Smooth muscle cell (in vitro differentiated cells): Measurements from ENCODE around the gene DSG4. TPM values are rescaled to one million over a fixed set of nuclear protein-coding genes. Genes with fewer than 3 reads are reported as not detected.
A peak's percentile ranks its signal among the peaks of the same experiment; 100 is the strongest.

Experiments
- DNase-seq: peaks from one replicate; lab custom pipeline; 2025; ENCODE audit not compliant: unreplicated experiment; lab: John Stamatoyannopoulos, UW
- H2AFZ ChIP-seq: fragments of 200-600 bp; sonication (generic); 2 replicates; pipeline ENCODE4 v1.6.0; 2016; ENCODE audit warnings: antibody characterized with exemption, low read depth, mild to moderate bottlenecking
- H3F3A ChIP-seq: fragments of 200-600 bp; sonication (generic); 2 replicates; pipeline ENCODE4 v1.6.0; 2017; ENCODE audit warnings: antibody characterized with exemption, low read depth
- H3K27ac ChIP-seq: fragments of 200-600 bp; sonication (generic); 2 replicates; pipeline ENCODE4 v1.5.1; 2016; ENCODE audit warnings: low read depth, mild to moderate bottlenecking
- H3K27me3 ChIP-seq: fragments of 200-600 bp; sonication (generic); 2 replicates; pipeline ENCODE4 v1.6.1; 2016; ENCODE audit warnings: low read depth, mild to moderate bottlenecking
- H3K36me3 ChIP-seq: fragments of 200-600 bp; sonication (generic); 2 replicates; pipeline ENCODE4 v1.5.1; 2016; ENCODE audit warnings: low read depth
- H3K4me1 ChIP-seq: fragments of 200-600 bp; sonication (generic); 2 replicates; pipeline ENCODE4 v1.5.1; 2016; ENCODE audit warnings: low read depth
- H3K4me2 ChIP-seq: fragments of 200-600 bp; sonication (generic); 2 replicates; pipeline ENCODE4 v1.6.0; 2016; ENCODE audit warnings: mild to moderate bottlenecking
- H3K4me3 ChIP-seq: fragments of 200-600 bp; sonication (generic); 2 replicates; pipeline ENCODE4 v1.5.1; 2016; ENCODE audit warnings: mild to moderate bottlenecking
- H3K79me2 ChIP-seq: fragments of 200-600 bp; sonication (generic); 2 replicates; pipeline ENCODE4 v1.6.0; 2016; ENCODE audit warnings: low read depth, mild to moderate bottlenecking
- H3K9ac ChIP-seq: fragments of 200-600 bp; sonication (generic); 2 replicates; pipeline ENCODE4 v1.6.0; 2016; ENCODE audit warnings: low read depth
- H3K9me3 ChIP-seq: fragments of 200-600 bp; sonication (generic); replicated peaks from 2 replicates; pipeline ENCODE4 v1.5.1; 2016; ENCODE audit warnings: low read depth
- H4K20me1 ChIP-seq: fragments of 200-600 bp; sonication (generic); 2 replicates; pipeline ENCODE4 v1.6.0; 2016; ENCODE audit warnings: low read depth
- WGBS: methylation state at CpG from one replicate; pipeline ENCODE4 v1.1.7; 2016; ENCODE audit warnings: low lambda C conversion rate; 5-methylcytosine and 5-hydroxymethylcytosine counted together
- polyA plus RNA-seq: library from polyadenylated mRNA; unstranded; fragments of >200 nt; fragmentation: Nextera tagmentation; extraction: Ambion mirVana; gene quantifications from 2 replicates; pipeline ENCODE4 v1.2.1, GENCODE V29; 2016
- total RNA-seq: library from RNA; depleted of rRNA; stranded (reverse); fragments of >200 nt; gene quantifications from 2 replicates; pipeline ENCODE4 v1.2.3, GENCODE V29; 2014
- TF ChIP-seq, protein P1 (sequence below): fragments of 200-600 bp; sonication (generic); IDR thresholded peaks from 2 replicates; pipeline ENCODE4 v1.5.1; 2017; ENCODE audit warnings: borderline replicate concordance, mild to moderate bottlenecking, antibody characterized with exemption; ENCODE audit not compliant: insufficient read depth, poor library complexity, severe bottlenecking

Gene DSG4
- total and polyA plus RNA-seq, 2 experiments from 2014 or later, result 0.94 TPM; not detected in 1

DNA sequence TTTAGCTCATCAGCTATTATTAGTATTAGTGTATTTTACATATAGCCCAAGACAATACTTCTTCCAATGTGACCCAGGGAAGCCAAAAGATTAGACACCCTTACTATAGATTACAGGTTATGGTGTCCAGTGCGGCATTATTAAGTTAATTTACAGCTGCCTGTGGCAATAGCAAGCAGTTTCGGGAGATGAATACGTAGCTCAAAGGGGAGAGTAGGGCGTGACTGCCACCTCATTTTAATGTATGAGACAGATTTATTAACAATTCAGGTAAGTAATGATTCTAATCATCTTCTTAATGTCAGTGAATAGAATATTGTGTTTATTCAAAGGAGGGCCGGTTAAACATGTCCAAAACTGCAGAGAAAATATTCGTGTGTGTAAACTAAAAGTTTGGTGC is 64.2 kb downstream of the DSG4 start:
- WGBS, result 78% methylated on average over 6 of the region's 6 CpGs
- TF ChIP-seq, protein P1, sequence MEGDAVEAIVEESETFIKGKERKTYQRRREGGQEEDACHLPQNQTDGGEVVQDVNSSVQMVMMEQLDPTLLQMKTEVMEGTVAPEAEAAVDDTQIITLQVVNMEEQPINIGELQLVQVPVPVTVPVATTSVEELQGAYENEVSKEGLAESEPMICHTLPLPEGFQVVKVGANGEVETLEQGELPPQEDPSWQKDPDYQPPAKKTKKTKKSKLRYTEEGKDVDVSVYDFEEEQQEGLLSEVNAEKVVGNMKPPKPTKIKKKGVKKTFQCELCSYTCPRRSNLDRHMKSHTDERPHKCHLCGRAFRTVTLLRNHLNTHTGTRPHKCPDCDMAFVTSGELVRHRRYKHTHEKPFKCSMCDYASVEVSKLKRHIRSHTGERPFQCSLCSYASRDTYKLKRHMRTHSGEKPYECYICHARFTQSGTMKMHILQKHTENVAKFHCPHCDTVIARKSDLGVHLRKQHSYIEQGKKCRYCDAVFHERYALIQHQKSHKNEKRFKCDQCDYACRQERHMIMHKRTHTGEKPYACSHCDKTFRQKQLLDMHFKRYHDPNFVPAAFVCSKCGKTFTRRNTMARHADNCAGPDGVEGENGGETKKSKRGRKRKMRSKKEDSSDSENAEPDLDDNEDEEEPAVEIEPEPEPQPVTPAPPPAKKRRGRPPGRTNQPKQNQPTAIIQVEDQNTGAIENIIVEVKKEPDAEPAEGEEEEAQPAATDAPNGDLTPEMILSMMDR, result no peak
- Histone ChIP-seq H3K4me1 (no peaks in the 10 kb centered on the region), H3K4me2 (no peak overlapping the region), H3K9me3 (no peaks in the 10 kb centered on the region), H3K79me2 (no peaks in the 10 kb centered on the region), H3F3A (no peaks in the 10 kb centered on the region), H3K4me3 (no peak overlapping the region), H3K9ac (no peak overlapping the region), H3K36me3 (no peaks in the 10 kb centered on the region), H3K27me3 (no peaks in the 10 kb centered on the region), H2AFZ (no peak overlapping the region), H3K27ac (peak overlapping the region; percentile 18), H4K20me1 (no peaks in the 10 kb centered on the region)
- DNase-seq, result no peak

DNA sequence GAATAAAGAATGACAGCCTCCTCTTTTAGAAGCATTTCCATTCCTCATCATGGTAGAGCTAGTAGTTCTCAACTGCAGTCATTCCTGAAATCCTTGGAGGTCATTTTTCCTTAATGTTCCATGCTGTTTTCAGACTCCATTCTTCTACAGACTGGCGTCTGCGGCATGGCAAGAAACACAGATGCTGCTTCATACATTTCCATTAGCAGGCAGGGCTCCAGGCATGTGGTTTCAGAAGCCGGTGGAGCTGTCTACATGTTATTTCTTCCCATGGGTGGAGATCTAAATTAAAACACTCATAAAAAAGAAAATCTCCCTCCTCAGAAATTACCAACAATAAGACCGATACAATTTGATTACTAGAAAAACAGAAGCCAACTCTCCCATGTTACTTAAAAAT is 64.9 kb downstream of the DSG4 start:
- H3K4me3 ChIP-seq, result no peak overlapping the region
- no peak overlapping the region for H2AFZ ChIP-seq
- H3K9ac ChIP-seq, result no peak overlapping the region
- no peaks in the 10 kb centered on the region for H3K4me1 ChIP-seq
- no peaks in the 10 kb centered on the region for H3K79me2 ChIP-seq
- H3K27ac ChIP-seq, result peak overlapping the region; percentile 42
- H3K36me3 ChIP-seq, result no peaks in the 10 kb centered on the region
- TF ChIP-seq, protein P1, result no peak
- no peak for DNase-seq
- no peaks in the 10 kb centered on the region for H3K9me3 ChIP-seq
- no peak overlapping the region for H3K4me2 ChIP-seq
- WGBS, result 88% methylated on average over 4 of the region's 4 CpGs
- H3F3A ChIP-seq, result no peaks in the 10 kb centered on the region
- no peaks in the 10 kb centered on the region for H4K20me1 ChIP-seq
- no peaks in the 10 kb centered on the region for H3K27me3 ChIP-seq

DNA sequence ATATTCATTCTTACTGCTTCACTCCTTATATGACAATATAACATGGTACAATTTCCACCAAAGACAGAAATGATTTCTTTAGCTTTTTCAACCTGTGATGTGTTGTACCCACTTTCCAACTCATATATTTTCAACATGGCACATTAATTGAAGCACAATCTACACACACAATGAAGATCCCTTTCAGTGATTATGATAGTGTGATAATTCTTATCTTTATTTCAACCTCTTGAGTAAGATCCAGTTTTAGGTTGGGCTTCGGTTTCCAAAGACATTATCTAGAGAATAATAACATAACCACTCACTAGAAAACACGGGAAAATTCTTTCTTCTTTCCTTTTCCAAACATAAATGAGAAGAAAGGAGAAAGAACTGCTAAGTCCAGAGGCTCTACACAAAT is 67.6 kb downstream of the DSG4 start:
- H3K79me2 ChIP-seq, result no peaks in the 10 kb centered on the region

DNA sequence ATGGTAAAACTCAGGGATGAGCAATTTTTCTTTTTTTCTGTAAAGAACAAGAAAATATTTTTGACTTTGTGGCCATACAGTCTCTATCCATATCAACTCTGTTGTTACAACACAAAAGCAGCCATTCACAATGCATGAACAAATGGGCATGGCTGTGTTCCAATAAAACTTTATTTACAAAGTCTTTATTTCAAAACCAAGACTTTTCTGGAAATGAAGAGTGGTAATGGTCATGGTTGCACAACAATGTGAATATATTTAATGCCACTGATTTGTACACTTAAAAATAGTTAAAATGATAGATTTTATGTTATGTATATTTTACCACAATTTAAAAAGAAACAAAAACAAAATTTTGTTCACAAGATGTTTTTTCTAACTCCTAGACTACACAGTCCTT is 69.3 kb downstream of the DSG4 start:
- no peak overlapping the region for H3K27ac ChIP-seq
- no peak overlapping the region for H3K4me2 ChIP-seq
- DNase-seq, result no peak
- no peaks in the 10 kb centered on the region for H4K20me1 ChIP-seq
- no peaks in the 10 kb centered on the region for H3K9me3 ChIP-seq
- TF ChIP-seq, protein P1, result no peak
- H3F3A ChIP-seq, result no peaks in the 10 kb centered on the region
- no peaks in the 10 kb centered on the region for H3K79me2 ChIP-seq
- H3K4me1 ChIP-seq, result no peaks in the 10 kb centered on the region
- no peak overlapping the region for H3K4me3 ChIP-seq
- no peaks in the 10 kb centered on the region for H3K36me3 ChIP-seq
- no peaks in the 10 kb centered on the region for H3K27me3 ChIP-seq
- H3K9ac ChIP-seq, result no peak overlapping the region
- no peak overlapping the region for H2AFZ ChIP-seq

More for the DNA sequence above, 67.6 kb downstream of the DSG4 start:
- H4K20me1 ChIP-seq, result no peaks in the 10 kb centered on the region
- TF ChIP-seq, protein P1, result no peak
- H3K4me2 ChIP-seq, result no peak overlapping the region
- H3K4me1 ChIP-seq, result no peaks in the 10 kb centered on the region
- no peak overlapping the region for H3K9ac ChIP-seq
- H3K27ac ChIP-seq, result no peak overlapping the region
- H3K4me3 ChIP-seq, result no peak overlapping the region
- WGBS, result 82% methylated on average over 2 of the region's 2 CpGs
- no peak overlapping the region for H2AFZ ChIP-seq
- H3K36me3 ChIP-seq, result no peaks in the 10 kb centered on the region
- no peaks in the 10 kb centered on the region for H3F3A ChIP-seq
- no peak for DNase-seq
- H3K27me3 ChIP-seq, result no peaks in the 10 kb centered on the region
- no peaks in the 10 kb centered on the region for H3K9me3 ChIP-seq
